Neural progenitor cell (in vitro differentiated cells): ENCODE measurements around the gene FBXL19. TPM values are rescaled to one million over a fixed set of nuclear protein-coding genes. Genes with fewer than 3 reads are reported as not detected.
"Not testable (repeated sequence)": the region's sequence is repeated elsewhere in the genome, so short reads cannot be mapped to it uniquely, and the experiment has no call there.

Source experiments
- DNase-seq: peaks from one replicate; pipeline ENCODE4 v3.0.0-alpha.2; 2016; ENCODE audit warnings: low spot score
- H2AFZ ChIP-seq: fragments of 200-600 bp; sonication (generic); replicated peaks from 2 replicates; pipeline ENCODE4 v1.6.1; 2016; ENCODE audit warnings: antibody characterized with exemption
- H3F3A ChIP-seq: fragments of 200-600 bp; sonication (generic); 2 replicates; pipeline ENCODE4 v1.6.1; 2016; ENCODE audit warnings: antibody characterized with exemption, low read depth
- H3K27ac ChIP-seq: fragments of 200-600 bp; sonication (generic); 2 replicates; pipeline ENCODE4 v1.5.1; 2016; ENCODE audit warnings: mild to moderate bottlenecking
- H3K27me3 ChIP-seq: fragments of 200-600 bp; sonication (generic); 2 replicates; pipeline ENCODE4 v1.6.1; 2016; ENCODE audit warnings: mild to moderate bottlenecking, moderate library complexity
- H3K36me3 ChIP-seq: fragments of 200-600 bp; sonication (generic); 2 replicates; pipeline ENCODE4 v1.5.1; 2016
- H3K4me1 ChIP-seq: fragments of 200-600 bp; sonication (generic); 2 replicates; pipeline ENCODE4 v1.6.1; 2016; ENCODE audit warnings: mixed run types
- H3K4me2 ChIP-seq: fragments of 200-600 bp; sonication (generic); 2 replicates; pipeline ENCODE4 v1.6.1; 2016
- H3K4me3 ChIP-seq: fragments of 200-600 bp; sonication (generic); 2 replicates; pipeline ENCODE4 v1.5.1; 2016
- H3K79me2 ChIP-seq: fragments of 200-600 bp; sonication (generic); 2 replicates; pipeline ENCODE4 v1.6.1; 2016; ENCODE audit warnings: low read depth
- H3K9ac ChIP-seq: fragments of 200-600 bp; sonication (generic); 2 replicates; pipeline ENCODE4 v1.6.1; 2016
- H3K9me3 ChIP-seq: fragments of 200-600 bp; sonication (generic); 2 replicates; pipeline ENCODE4 v1.5.1; 2016; ENCODE audit warnings: low read depth
- H4K20me1 ChIP-seq: fragments of 200-600 bp; sonication (generic); 2 replicates; pipeline ENCODE4 v1.6.1; 2016; ENCODE audit warnings: low read depth
- H3K27ac Mint-ChIP-seq: 3 replicates; pipeline ENCODE4 v1.8.0; 2021; ENCODE audit warnings: mixed read lengths
- H3K27me3 Mint-ChIP-seq: 2 replicates; pipeline ENCODE4 v1.8.0; 2022; ENCODE audit warnings: low read depth, mild to moderate bottlenecking, inconsistent platforms, moderate library complexity, mixed read lengths; ENCODE audit not compliant: insufficient read depth
- H3K36me3 Mint-ChIP-seq: 3 replicates; pipeline ENCODE4 v1.8.0; 2021; ENCODE audit warnings: mixed read lengths
- H3K4me1 Mint-ChIP-seq: 3 replicates; pipeline ENCODE4 v1.8.0; 2021; ENCODE audit warnings: mixed read lengths
- H3K4me3 Mint-ChIP-seq: 3 replicates; pipeline ENCODE4 v1.8.0; 2021; ENCODE audit warnings: mild to moderate bottlenecking, moderate library complexity, mixed read lengths
- H3K9me3 Mint-ChIP-seq: 3 replicates; pipeline ENCODE4 v1.8.0; 2020; ENCODE audit warnings: mixed read lengths
- CTCF ChIP-seq: fragments of 200-600 bp; sonication (generic); IDR thresholded peaks from 2 replicates; pipeline ENCODE4 v1.5.1; 2017; ENCODE audit warnings: antibody characterized with exemption, mild to moderate bottlenecking
- EZH2 ChIP-seq: fragments of 200-600 bp; sonication (generic); IDR thresholded peaks from 2 replicates; pipeline ENCODE4 v1.6.1; 2017; ENCODE audit warnings: antibody characterized with exemption, mild to moderate bottlenecking, moderate library complexity
- EZH2phosphoT487 ChIP-seq: fragments of 200-600 bp; sonication (generic); IDR thresholded peaks from 2 replicates; pipeline ENCODE4 v1.6.1; 2017; ENCODE audit warnings: antibody characterized with exemption
- total RNA-seq: library from RNA; depleted of rRNA; stranded (reverse); fragments of >200 nt; gene quantifications from 2 replicates; pipeline ENCODE4 v1.2.3, GENCODE V29; 2015; ENCODE audit warnings: low replicate concordance

The FBXL19 gene
- total RNA-seq, 1 donor from 2014 or later = 9.2 TPM

- H3K4me2 ChIP-seq = no peak overlapping the region
- H3K79me2 ChIP-seq = peaks cover 3% of the 10 kb centered on the region
- peaks cover 2% of the 10 kb centered on the region for H3K4me1 ChIP-seq
- no peak overlapping the region for H3K27ac ChIP-seq
- H3K36me3 Mint-ChIP-seq = peaks cover 20% of the 10 kb centered on the region
- H3K36me3 ChIP-seq = no peaks in the 10 kb centered on the region
- H3K9ac ChIP-seq = no peak overlapping the region
- no peak overlapping the region for H3K4me3 ChIP-seq
- TF ChIP-seq EZH2phosphoT487 (no peak), CTCF (no peak), EZH2 (no peak)
- peaks cover 7% of the 10 kb centered on the region for H3K4me1 Mint-ChIP-seq
- DNase-seq = no peak
- no peak overlapping the region for H3K4me3 Mint-ChIP-seq
- H3F3A ChIP-seq = peaks cover 2% of the 10 kb centered on the region
- no peaks in the 10 kb centered on the region for H3K27me3 ChIP-seq
- peaks cover 4% of the 10 kb centered on the region for H3K27me3 Mint-ChIP-seq
- H3K9me3 Mint-ChIP-seq = no peaks in the 10 kb centered on the region
- no peak overlapping the region for H2AFZ ChIP-seq
- H3K9me3 ChIP-seq = no peaks in the 10 kb centered on the region
- no peak overlapping the region for H3K27ac Mint-ChIP-seq
- H4K20me1 ChIP-seq = peaks cover 2% of the 10 kb centered on the region
Measured at GRCh38 chr16:30887927-30888326, 35.4 kb upstream of the FBXL19 start.

GRCh38 chr16:30888856-30889499 lies 34.4 kb upstream of the FBXL19 start:
- Mint-ChIP-seq H3K9me3 (no peaks in the 10 kb centered on the region), H3K27me3 (peaks cover 3% of the 10 kb centered on the region), H3K36me3 (peaks cover 19% of the 10 kb centered on the region), H3K4me3 (peak overlapping the region; percentile 41), H3K4me1 (peaks cover 9% of the 10 kb centered on the region), H3K27ac (peak overlapping the region; percentile 17)
- H3K36me3 ChIP-seq = no peaks in the 10 kb centered on the region
- peaks cover 8% of the 10 kb centered on the region for H3K79me2 ChIP-seq
- H3F3A ChIP-seq = peaks cover 10% of the 10 kb centered on the region
- no peak overlapping the region for H3K4me2 ChIP-seq
- peaks cover 2% of the 10 kb centered on the region for H4K20me1 ChIP-seq
- TF ChIP-seq EZH2phosphoT487 (no peak), CTCF (no peak), EZH2 (no peak)
- H2AFZ ChIP-seq = no peak overlapping the region
- H3K27ac ChIP-seq = no peak overlapping the region
- H3K9me3 ChIP-seq = no peaks in the 10 kb centered on the region
- H3K9ac ChIP-seq = no peak overlapping the region
- no peaks in the 10 kb centered on the region for H3K27me3 ChIP-seq
- H3K4me1 ChIP-seq = peaks cover 7% of the 10 kb centered on the region
- H3K4me3 ChIP-seq = no peak overlapping the region
- DNase-seq = no peak

GRCh38 chr16:30889721-30890120 lies 33.7 kb upstream of the FBXL19 start:
- no peak for TF ChIP-seq CTCF
- TF ChIP-seq EZH2 = no peak
- TF ChIP-seq EZH2phosphoT487 = no peak
- peaks cover 16% of the 10 kb centered on the region for H3F3A ChIP-seq
- peaks cover 7% of the 10 kb centered on the region for H3K4me1 ChIP-seq
- no peak overlapping the region for H3K4me2 ChIP-seq
- no peak overlapping the region for H3K9ac ChIP-seq
- peaks cover 8% of the 10 kb centered on the region for H3K79me2 ChIP-seq
- peaks cover 18% of the 10 kb centered on the region for H3K36me3 Mint-ChIP-seq
- peaks cover 15% of the 10 kb centered on the region for H3K4me1 Mint-ChIP-seq
- DNase-seq = no peak
- H3K4me3 ChIP-seq = no peak overlapping the region
- peaks cover 2% of the 10 kb centered on the region for H4K20me1 ChIP-seq
- H3K36me3 ChIP-seq = no peaks in the 10 kb centered on the region
- no peak overlapping the region for H3K27ac Mint-ChIP-seq
- no peak overlapping the region for H2AFZ ChIP-seq
- H3K9me3 ChIP-seq = no peaks in the 10 kb centered on the region
- H3K27me3 Mint-ChIP-seq = peaks cover 6% of the 10 kb centered on the region
- H3K27me3 ChIP-seq = peaks cover 6% of the 10 kb centered on the region
- peak overlapping the region; percentile 46 for H3K4me3 Mint-ChIP-seq
- H3K9me3 Mint-ChIP-seq = no peaks in the 10 kb centered on the region
- H3K27ac ChIP-seq = no peak overlapping the region

GRCh38 chr16:30891043-30891823 lies 32.1 kb upstream of the FBXL19 start:
- peaks cover 31% of the 10 kb centered on the region for H3F3A ChIP-seq
- H3K9ac ChIP-seq, H3K4me3 ChIP-seq, H3K4me2 ChIP-seq, H3K9me3 Mint-ChIP-seq, H3K27ac ChIP-seq, H4K20me1 ChIP-seq, DNase-seq, H2AFZ ChIP-seq, H3K79me2 ChIP-seq, H3K9me3 ChIP-seq, H3K36me3 ChIP-seq, H3K27ac Mint-ChIP-seq: not testable (repeated sequence)
- Mint-ChIP-seq H3K4me3 (peak overlapping the region; percentile 75), H3K36me3 (peaks cover 15% of the 10 kb centered on the region), H3K4me1 (peaks cover 28% of the 10 kb centered on the region), H3K27me3 (peaks cover 13% of the 10 kb centered on the region)
- H3K4me1 ChIP-seq = peaks cover 14% of the 10 kb centered on the region
- H3K27me3 ChIP-seq = peaks cover 12% of the 10 kb centered on the region
